OCI-LY7 (cell line): ENCODE measurements around the gene CRYGN. TPM values are rescaled to one million over a fixed set of nuclear protein-coding genes. Genes with fewer than 3 reads are reported as not detected.

Experiments
- Bru-seq: library from RNA; stranded (reverse); fragments of 400-500 nt; gene quantifications from one replicate; lab custom pipeline; 2021; lab: Mats Ljungman, UMichigan
- BruChase-seq, 2 experiments: library from RNA; stranded (reverse); fragments of 400-500 nt; gene quantifications; one replicate each; lab custom pipeline; 2021; lab: Mats Ljungman, UMichigan
- BruUV-seq: library from RNA; stranded (reverse); fragments of 400-500 nt; replicated peaks from 2 replicates; lab custom pipeline; 2021; lab: Mats Ljungman, UMichigan
- CTCF ChIA-PET: fragments of 300-600 bp; sonication (Branson Sonifier 250); formaldehyde crosslinking; loops from one replicate; lab custom pipeline; 2022; ENCODE audit warnings: antibody characterized with exemption; ENCODE audit not compliant: unreplicated experiment; lab: Charles Lee
- POLR2A ChIA-PET: fragments of 300-600 bp; sonication (Branson Sonifier 250); formaldehyde crosslinking; loops from one replicate; lab custom pipeline; 2022; ENCODE audit warnings: antibody characterized with exemption; lab: Charles Lee
- DNase-seq: peaks from one replicate; pipeline ENCODE4 v3.0.0-alpha.2; 2015; ENCODE audit warnings: low spot score
- H2AFZ ChIP-seq: fragments of 200-600 bp; sonication (generic), shearing (Covaris generic); 2 replicates; pipeline ENCODE4 v1.6.1; 2014; ENCODE audit warnings: mild to moderate bottlenecking, antibody characterized with exemption, low read length, moderate library complexity
- H3K27ac ChIP-seq: fragments of 200-600 bp; sonication (generic); 2 replicates; pipeline ENCODE4 v1.5.1; 2014; ENCODE audit warnings: mixed run types, low read depth, mild to moderate bottlenecking, moderate library complexity, low read length, inconsistent platforms; ENCODE audit not compliant: poor library complexity, severe bottlenecking
- H3K36me3 ChIP-seq: fragments of 200-600 bp; sonication (generic); 2 replicates; pipeline ENCODE4 v1.6.1; 2014; ENCODE audit warnings: mild to moderate bottlenecking, antibody characterized with exemption, low read length, moderate library complexity, mixed read lengths; ENCODE audit not compliant: insufficient read depth
- H3K4me1 ChIP-seq: fragments of 200-600 bp; sonication (generic); 2 replicates; pipeline ENCODE4 v1.5.1; 2014; ENCODE audit warnings: mild to moderate bottlenecking, low read length; ENCODE audit not compliant: insufficient read depth, poor library complexity, severe bottlenecking
- H3K4me2 ChIP-seq: fragments of 200-600 bp; sonication (generic); 2 replicates; pipeline ENCODE4 v1.6.1; 2014; ENCODE audit warnings: mild to moderate bottlenecking, low read length
- H3K4me3 ChIP-seq: fragments of 200-600 bp; sonication (generic); 2 replicates; pipeline ENCODE4 v1.5.1; 2014; ENCODE audit warnings: mild to moderate bottlenecking, low read depth, low read length; ENCODE audit not compliant: poor library complexity, severe bottlenecking
- H3K79me2 ChIP-seq: fragments of 200-600 bp; sonication (generic); 2 replicates; pipeline ENCODE4 v1.6.1; 2016; ENCODE audit warnings: low read depth, mild to moderate bottlenecking, low read length, moderate library complexity, mixed read lengths; ENCODE audit not compliant: insufficient read depth
- H3K9me2 ChIP-seq: fragments of 200-600 bp; sonication (generic); 2 replicates; pipeline ENCODE4 v1.6.1; 2016; ENCODE audit warnings: mild to moderate bottlenecking, low read length, mixed read lengths; ENCODE audit not compliant: insufficient read depth
- H3K9me3 ChIP-seq: fragments of 200-600 bp; sonication (generic); 2 replicates; pipeline ENCODE4 v1.6.1; 2014; ENCODE audit warnings: mild to moderate bottlenecking, mixed run types, low read length, mixed read lengths
- H4K20me1 ChIP-seq: fragments of 200-600 bp; sonication (generic); 2 replicates; pipeline ENCODE4 v1.6.1; 2014; ENCODE audit warnings: mild to moderate bottlenecking, antibody characterized with exemption, low read length, moderate library complexity, mixed read lengths; ENCODE audit not compliant: insufficient read depth
- EZH2phosphoT487 ChIP-seq: fragments of 200-600 bp; sonication (generic); IDR thresholded peaks from 2 replicates; pipeline ENCODE4 v1.6.1; 2018; ENCODE audit warnings: low read depth, borderline replicate concordance, mild to moderate bottlenecking, mixed run types, antibody characterized with exemption, low read length, moderate library complexity, mixed read lengths
- intact Hi-C: fragments of 100-400 bp; cut with micrococcal nuclease; formaldehyde crosslinking; loops from one replicate; pipeline ENCODE4 v1.10.0; 2022; ENCODE audit not compliant: unreplicated experiment
- long read RNA-seq: library from polyadenylated mRNA; stranded (forward); transcript quantifications from one replicate; pipeline ENCODE4 v2.0.0, GENCODE V29; 2022
- total RNA-seq, 2 experiments: library from RNA; depleted of rRNA in 1 of 2; stranded (reverse); fragments of >200 nt in 1 of 2; shearing (Covaris generic) in 1 of 2; gene quantifications; 2 replicates each; pipeline ENCODE4 v1.2.3, GENCODE V29; 2014 to 2022
- TF ChIP-seq, protein P1 (sequence below): fragments of 200-600 bp; sonication (generic); conservative IDR thresholded peaks from 2 replicates; pipeline ENCODE4 v1.5.1; 2014; ENCODE audit warnings: mild to moderate bottlenecking, antibody characterized with exemption, low read length, moderate library complexity, mixed read lengths

The CRYGN gene, protein sequence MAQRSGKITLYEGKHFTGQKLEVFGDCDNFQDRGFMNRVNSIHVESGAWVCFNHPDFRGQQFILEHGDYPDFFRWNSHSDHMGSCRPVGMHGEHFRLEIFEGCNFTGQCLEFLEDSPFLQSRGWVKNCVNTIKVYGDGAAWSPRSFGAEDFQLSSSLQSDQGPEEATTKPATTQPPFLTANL
- total RNA-seq (2014; rRNA removed; shearing (Covaris generic)) (0.09 and 0.26 TPM in 2 replicates), total RNA-seq (2022) (not detected in 2 replicates), Bru-seq, nascent RNA (percentile 15 among the genes with signal in this experiment), BruChase-seq, experiment 1, labeled RNA remaining after a 6-hour chase (percentile 10 among the genes with signal in this experiment), BruChase-seq, experiment 2, labeled RNA remaining after a 2-hour chase (percentile 22 among the genes with signal in this experiment)
- long read RNA-seq: 0 reads

DNA sequence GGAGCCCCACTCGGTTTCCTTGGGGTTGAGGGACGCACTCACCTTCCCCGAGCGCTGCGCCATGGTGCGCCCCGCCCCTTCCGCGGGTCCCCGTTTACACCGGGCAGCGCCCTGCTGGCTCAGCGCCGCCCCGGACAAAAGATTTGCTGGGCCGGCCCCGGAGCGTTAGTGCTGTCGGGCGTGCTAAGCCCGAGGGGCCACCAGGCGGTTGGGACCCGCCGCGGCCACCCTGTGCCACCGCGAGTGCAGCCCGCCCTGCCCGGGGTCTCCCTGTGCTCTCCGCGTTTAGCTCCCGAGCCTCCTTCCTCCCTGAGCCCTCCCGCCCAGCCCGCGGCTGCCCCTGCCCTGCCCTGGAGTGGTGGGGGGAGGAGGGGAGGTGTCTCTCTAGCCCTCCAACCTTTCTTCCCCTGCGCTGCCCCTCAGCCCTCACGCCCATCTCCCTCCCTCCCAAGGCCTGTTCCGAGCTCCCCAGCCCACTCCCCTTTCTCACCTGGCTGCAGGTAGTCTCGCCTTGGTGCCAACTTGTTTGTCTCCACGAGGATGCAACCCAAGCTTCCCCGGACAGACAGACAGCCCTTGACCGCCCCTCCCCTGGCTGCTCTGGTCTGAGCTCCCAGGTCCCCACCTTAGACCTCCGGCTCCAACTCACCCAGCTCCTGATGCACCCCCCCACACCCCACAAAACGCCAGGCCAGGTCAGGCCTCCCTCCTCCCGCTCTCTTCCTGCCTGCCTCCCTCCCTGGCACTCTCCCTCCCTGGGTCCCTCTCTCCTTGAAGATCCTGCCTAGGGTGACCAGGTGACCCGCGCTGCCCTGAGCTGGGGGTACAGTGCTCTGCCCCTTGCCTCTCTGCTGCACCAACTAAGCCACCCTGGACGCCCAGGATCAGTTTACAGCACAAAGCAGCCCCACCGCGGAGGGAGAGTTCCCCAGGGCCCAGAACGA is at the start of gene CRYGN:
Gene CRYGN, minus strand, starts transcription at position 287 of the 944 bp plus-strand sequence. Its CDS starts 224 bp downstream, at position 63.
- Histone ChIP-seq H3K79me2 (no peaks in the 10 kb centered on the region), H3K36me3 (no peaks in the 10 kb centered on the region), H3K9me3 (no peaks in the 10 kb centered on the region), H4K20me1 (no peaks in the 10 kb centered on the region), H3K4me3 (no peak within 1 kb of the TSS), H3K4me2 (no peak within 1 kb of the TSS), H2AFZ (no peak within 1 kb of the TSS), H3K9me2 (no peaks in the 10 kb centered on the region), H3K27ac (no peak within 1 kb of the TSS), H3K4me1 (no peaks in the 10 kb centered on the region)
- TF ChIP-seq, protein P1, sequence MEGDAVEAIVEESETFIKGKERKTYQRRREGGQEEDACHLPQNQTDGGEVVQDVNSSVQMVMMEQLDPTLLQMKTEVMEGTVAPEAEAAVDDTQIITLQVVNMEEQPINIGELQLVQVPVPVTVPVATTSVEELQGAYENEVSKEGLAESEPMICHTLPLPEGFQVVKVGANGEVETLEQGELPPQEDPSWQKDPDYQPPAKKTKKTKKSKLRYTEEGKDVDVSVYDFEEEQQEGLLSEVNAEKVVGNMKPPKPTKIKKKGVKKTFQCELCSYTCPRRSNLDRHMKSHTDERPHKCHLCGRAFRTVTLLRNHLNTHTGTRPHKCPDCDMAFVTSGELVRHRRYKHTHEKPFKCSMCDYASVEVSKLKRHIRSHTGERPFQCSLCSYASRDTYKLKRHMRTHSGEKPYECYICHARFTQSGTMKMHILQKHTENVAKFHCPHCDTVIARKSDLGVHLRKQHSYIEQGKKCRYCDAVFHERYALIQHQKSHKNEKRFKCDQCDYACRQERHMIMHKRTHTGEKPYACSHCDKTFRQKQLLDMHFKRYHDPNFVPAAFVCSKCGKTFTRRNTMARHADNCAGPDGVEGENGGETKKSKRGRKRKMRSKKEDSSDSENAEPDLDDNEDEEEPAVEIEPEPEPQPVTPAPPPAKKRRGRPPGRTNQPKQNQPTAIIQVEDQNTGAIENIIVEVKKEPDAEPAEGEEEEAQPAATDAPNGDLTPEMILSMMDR: no peak
- TF ChIP-seq EZH2phosphoT487: no peak
- intact Hi-C loops: loop anchor here (10.0 kb wide), 1 partner anchor 325 kb away; no protein-coding TSS in a partner anchor
- POLR2A ChIA-PET: no interaction called here
- CTCF ChIA-PET: no interaction called here
- DNase-seq: no peak
- BruUV-seq: no TSS peak

DNA sequence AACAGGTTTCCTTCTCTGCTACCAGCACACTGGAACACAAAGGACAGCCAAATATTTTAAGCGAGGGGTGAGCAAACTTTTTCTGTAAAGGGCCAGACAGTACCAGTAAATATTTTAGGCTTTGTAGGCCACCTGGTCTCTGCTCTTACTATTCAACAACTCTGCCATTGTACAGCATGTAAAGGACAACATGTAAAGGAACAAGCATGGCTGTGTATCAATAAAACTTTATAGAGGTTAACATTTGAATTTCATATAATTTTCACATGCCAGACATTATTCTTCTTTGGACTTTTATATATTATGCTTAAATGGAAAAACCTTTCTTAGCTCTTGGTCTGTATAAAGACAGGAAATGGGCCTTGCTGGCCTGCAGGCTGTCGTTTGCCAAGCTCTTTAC is 49.6 kb upstream of the CRYGN start:
- TF ChIP-seq, protein P1: no peak
- no peak for TF ChIP-seq EZH2phosphoT487
- POLR2A ChIA-PET: interaction anchor here (0.7 to 1.0 kb wide), 2 partner anchors 10 to 19 kb away, joined by 3 read pairs; no protein-coding TSS in a partner anchor
- Histone ChIP-seq H3K4me3 (no peak overlapping the region), H3K9me2 (no peaks in the 10 kb centered on the region), H4K20me1 (peaks cover 31% of the 10 kb centered on the region; the same call in 1 of the 2 replicates), H2AFZ (no peak overlapping the region), H3K36me3 (peaks cover 83% of the 10 kb centered on the region), H3K4me1 (peaks cover 7% of the 10 kb centered on the region), H3K27ac (no peak overlapping the region), H3K9me3 (no peaks in the 10 kb centered on the region), H3K79me2 (peaks cover 54% of the 10 kb centered on the region), H3K4me2 (no peak overlapping the region)
- no TSS peak for BruUV-seq
- CTCF ChIA-PET: no interaction called here
- DNase-seq: no peak
- intact Hi-C loops: no loop called here
